K562 (cell line): ENCODE data around the gene TCEAL4. TPM values are rescaled to one million over a fixed set of nuclear protein-coding genes. Genes with fewer than 3 reads are reported as not detected.

Experiments
- ATAC-seq: fragments of 200-7000 bp; cut with Tn5 transposase; 3 replicates; pipeline ENCODE4 v1.9.1; 2020; ENCODE audit warnings: moderate library complexity
- BruUV-seq: library from RNA; stranded (reverse); fragments of 400-500 nt; replicated peaks from 2 replicates; lab custom pipeline; 2021; lab: Mats Ljungman, UMichigan
- CTCF ChIA-PET: fragments of 300-600 bp; formaldehyde crosslinking; extraction: SDS; loops from one replicate; lab custom pipeline; 2021; ENCODE audit warnings: low intra/inter-chr PET ratio; lab: Yijun Ruan, JAX
- POLR2A ChIA-PET: fragments of 300-600, 350-650 bp; sonication (Branson Sonifier 250); formaldehyde crosslinking; extraction: SDS; loops from one replicate; lab custom pipeline; 2021; ENCODE audit warnings: antibody characterized with exemption, inconsistent platforms; lab: Yijun Ruan, JAX
- DNase-seq, 4 experiments: peaks; one replicate each; pipeline versions ENCODE4 v3.0.0 to v3.0.0-alpha.2; 2011 to 2018; ENCODE audit warnings: low spot score in 3 of 4, mixed read lengths in 3 of 4; ENCODE audit errors: extremely low read depth in 1 of 4
- FAIRE-seq: peaks from 2 replicates; lab custom pipeline; 2011; peaks lifted over from hg19 to GRCh38; lab: Jason Lieb, UNC
- H2AFZ ChIP-seq: 2 replicates; pipeline ENCODE4 v1.6.0; 2011; ENCODE audit warnings: low read depth, low read length, control low read depth, inconsistent platforms
- H3K27ac ChIP-seq: fragments of 200-600 bp; 3 replicates; pipeline ENCODE4 v1.8.0; 2011; ENCODE audit warnings: low read depth, mild to moderate bottlenecking, control low read depth, inconsistent platforms, low read length, moderate library complexity, mixed read lengths; ENCODE audit errors: extremely low read depth
- H3K27me3 ChIP-seq, 2 experiments: fragments of 300-600 bp in 1 of 2; 2 replicates in 1 of 2; 3 replicates in 1 of 2; pipeline versions ENCODE4 v1.6.0 to v1.8.0; 2011; ENCODE audit warnings: inconsistent platforms in 2 of 2, low read length in 2 of 2, mild to moderate bottlenecking in 1 of 2, mixed read lengths in 1 of 2, moderate library complexity in 1 of 2; ENCODE audit not compliant: control insufficient read depth in 2 of 2, insufficient read depth in 2 of 2
- H3K36me3 ChIP-seq: fragments of 300-600 bp; 3 replicates; pipeline ENCODE4 v1.8.0; 2011; ENCODE audit warnings: mild to moderate bottlenecking, low read length, inconsistent platforms; ENCODE audit not compliant: control insufficient read depth, insufficient read depth
- H3K4me1 ChIP-seq, 2 experiments: fragments of 200-600 bp in 1 of 2; replicated peaks in 1 of 2; 2 replicates in 1 of 2; 3 replicates in 1 of 2; pipeline versions ENCODE4 v1.5.1 to v1.8.0; 2011; ENCODE audit warnings: inconsistent platforms in 2 of 2, low read length in 2 of 2, mild to moderate bottlenecking in 1 of 2, mixed read lengths in 1 of 2, moderate library complexity in 1 of 2; ENCODE audit not compliant: control insufficient read depth in 2 of 2, insufficient read depth in 2 of 2
- H3K4me2 ChIP-seq: 2 replicates; pipeline ENCODE4 v1.6.1; 2011; ENCODE audit warnings: low read length, control low read depth, inconsistent platforms, mixed read lengths; ENCODE audit not compliant: insufficient read depth
- H3K4me3 ChIP-seq: fragments of 200-600 bp; sonication (generic), shearing (Covaris generic); 2 replicates; pipeline ENCODE4 v1.5.1; 2016; ENCODE audit warnings: control low read depth, inconsistent platforms
- H3K79me2 ChIP-seq: fragments of 200-600 bp; 3 replicates; pipeline ENCODE4 v1.8.0; 2011; ENCODE audit warnings: low read length, inconsistent platforms; ENCODE audit not compliant: control insufficient read depth, insufficient read depth
- H3K9ac ChIP-seq, 2 experiments: 2 replicates each; pipeline versions ENCODE4 v1.6.0 to v1.6.1; 2011; ENCODE audit warnings: low read depth in 2 of 2, low read length in 2 of 2, control low read depth in 1 of 2, inconsistent platforms in 1 of 2, mild to moderate bottlenecking in 1 of 2, mixed read lengths in 1 of 2; ENCODE audit not compliant: insufficient read depth in 1 of 2
- H3K9me1 ChIP-seq: one replicate; pipeline ENCODE4 v1.6.0; 2011; ENCODE audit warnings: inconsistent platforms, mild to moderate bottlenecking, low read length, moderate library complexity; ENCODE audit not compliant: control insufficient read depth, insufficient read depth
- H3K9me3 ChIP-seq: replicated peaks from 2 replicates; pipeline ENCODE4 v1.5.1; 2011; ENCODE audit warnings: low read depth, low read length, inconsistent platforms; ENCODE audit not compliant: control insufficient read depth, insufficient read depth
- H4K20me1 ChIP-seq: replicated peaks from 2 replicates; pipeline ENCODE4 v1.6.1; 2011; ENCODE audit warnings: low read length, inconsistent platforms, mixed read lengths; ENCODE audit not compliant: control insufficient read depth, insufficient read depth
- GTF2E2 ChIP-seq: fragments of 200-800 bp; sonication (Bioruptor generic); IDR thresholded peaks from 2 replicates; pipeline ENCODE4 v1.6.1; 2016; ENCODE audit warnings: missing genetic modification characterization, missing compliant biosample characterization
- KLF13 ChIP-seq: fragments of 450-650 bp; IDR thresholded peaks from 2 replicates; pipeline ENCODE4 v1.6.1; 2016; ENCODE audit warnings: missing genetic modification characterization, low read depth, mild to moderate bottlenecking, missing compliant biosample characterization, moderate library complexity, borderline replicate concordance
- OTX1 ChIP-seq: fragments of 450-650 bp; formaldehyde crosslinking; IDR thresholded peaks from 2 replicates; pipeline ENCODE4 v1.4.0; 2022; ENCODE audit warnings: mild to moderate bottlenecking
- PML ChIP-seq: IDR thresholded peaks from 2 replicates; pipeline ENCODE4 v1.6.1; 2012; ENCODE audit warnings: low read length, inconsistent platforms
- RB1 ChIP-seq: fragments of 450-650 bp; IDR thresholded peaks from 2 replicates; pipeline ENCODE4 v1.6.1; 2017; ENCODE audit warnings: low read depth, mild to moderate bottlenecking
- ZNF184 ChIP-seq: sonication (generic); formaldehyde crosslinking; IDR thresholded peaks from 2 replicates; pipeline ENCODE4 v1.5.0; 2020; ENCODE audit warnings: missing genetic modification reagents
- ZNF239 ChIP-seq: fragments of 250-450 bp; sonication (Bioruptor Pico); IDR thresholded peaks from 2 replicates; pipeline ENCODE4 v1.4.0; 2020; ENCODE audit warnings: mild to moderate bottlenecking
- ZNF395 ChIP-seq: fragments of 200-800 bp; sonication (Bioruptor generic); IDR thresholded peaks from 2 replicates; pipeline ENCODE4 v1.6.1; 2017; ENCODE audit warnings: missing genetic modification characterization, missing compliant biosample characterization
- WGBS: fragments of 100-300 bp; shearing (Covaris generic); methylation state at CpG from one replicate; pipeline ENCODE4 v1.1.6; 2016; ENCODE audit warnings: low coverage, mixed read lengths; ENCODE audit not compliant: insufficient coverage; ENCODE audit errors: missing lambda C conversion rate; 5-methylcytosine and 5-hydroxymethylcytosine counted together
- in situ Hi-C: fragments of 300-500 bp; cut with MboI; formaldehyde crosslinking; loops from 4 replicates; pipeline ENCODE4 v1.15.0; 2018; ENCODE audit warnings: inconsistent platforms, mixed read lengths
- intact Hi-C: fragments of 100-400 bp; cut with micrococcal nuclease; formaldehyde crosslinking; loops from 2 replicates; pipeline ENCODE4 v1.14.2; 2022
- polyA plus RNA-seq, 8 experiments: library from polyadenylated mRNA; depleted of rRNA in 4 of 8; stranded (reverse) in 5 of 8; unstranded in 3 of 8; fragments of >200 nt; fragmentation: Nextera tagmentation in 2 of 8; fragmentation: Illumina TruSeq in 1 of 8; extraction: Ambion mirVana in 2 of 8; extraction: Trizol in 1 of 8; gene quantifications; 2 replicates each; pipeline versions ENCODE4 v1.2.1 to v1.2.3, GENCODE V29; 2011 to 2014; ENCODE audit warnings: inconsistent platforms in 1 of 8, missing spikeins in 1 of 8
- total RNA-seq, 7 experiments: library from RNA; depleted of rRNA in 6 of 7; stranded (reverse); fragments of >200 nt in 6 of 7; fragmentation: Illumina TruSeq in 2 of 7; extraction: Trizol in 2 of 7; gene quantifications; 2 replicates each; pipeline versions ENCODE4 v1.2.1 to v1.2.3, GENCODE V29; 2011 to 2021; ENCODE audit warnings: low replicate concordance in 1 of 7

Gene TCEAL4
- total and polyA plus RNA-seq, 9 of the 15 experiments (the other 6 are each of a cell fraction or from before 2014, with no cell fraction given) = 0.36 to 12.3 (median 7.9) TPM

- no peaks in the 10 kb centered on the region for H3K9me1 ChIP-seq
- ChIA-PET POLR2A (no interaction called here), CTCF (no interaction called here)
- no peaks in the 10 kb centered on the region for H4K20me1 ChIP-seq
- no peak overlapping the region for H3K4me3 ChIP-seq
- in situ Hi-C loops = no loop called here
- no peak for ATAC-seq
- no peak for DNase-seq
- TF ChIP-seq GTF2E2 (no peak), OTX1 (CRISPR knock-in tag) (no peak), PML (no peak), KLF13 (tag) (no peak), ZNF184 (CRISPR knock-in tag) (no peak), RB1 (no peak), ZNF395 (CRISPR knock-in tag) (no peak), ZNF239 (no peak)
- H3K36me3 ChIP-seq = no peaks in the 10 kb centered on the region
- peaks cover 0 to 5% of the 10 kb centered on the region in 2 experiments; a peak in 3 of 5 replicates for H3K4me1 ChIP-seq
- H3K9me3 ChIP-seq = no peaks in the 10 kb centered on the region
- intact Hi-C loops = no loop called here
- no TSS peak for BruUV-seq
- H3K4me2 ChIP-seq = no peak overlapping the region
- H3K27me3 ChIP-seq = 0 out of 5 replicates have a peak, but pooled peaks cover 0 to 6% of the 10 kb centered on the region in 2 experiments
- FAIRE-seq = no peak
- H3K27ac ChIP-seq = no peak overlapping the region
- H3K9ac ChIP-seq = no peak overlapping the region
- H2AFZ ChIP-seq = no peak overlapping the region
- 42% methylated on average over 3 of the region's 3 CpGs for WGBS
- H3K79me2 ChIP-seq = no peaks in the 10 kb centered on the region
Observed at GRCh38 chrX:103584596-103584995, 719 bp upstream of the TCEAL4 start.
